ENCODE results near the gene CD28.

DNA sequence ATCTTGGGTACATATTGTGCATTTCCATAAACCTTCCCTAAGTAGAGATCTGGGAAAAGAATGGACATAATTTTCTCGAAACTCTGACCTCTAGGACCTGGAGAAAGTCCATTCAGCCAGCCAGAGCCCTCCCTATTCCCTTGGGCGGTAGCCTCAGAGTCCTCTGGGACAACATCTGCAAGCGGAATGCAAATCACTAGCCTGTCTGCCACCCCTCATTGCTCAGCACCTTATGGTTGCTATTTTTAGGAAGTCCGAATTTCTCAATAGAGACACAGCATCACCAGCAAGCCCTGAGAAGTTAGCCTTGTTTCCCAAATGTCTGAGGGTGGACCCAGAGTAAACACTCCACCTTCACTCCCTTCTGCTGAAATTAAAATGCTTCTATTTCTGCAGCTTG lies 17.6 kb upstream of the CD28 start:
- TF ChIP-seq POLR2A (IDR thresholded peaks at IDR 0.05) = no peak
- TF ChIP-seq, protein P1, sequence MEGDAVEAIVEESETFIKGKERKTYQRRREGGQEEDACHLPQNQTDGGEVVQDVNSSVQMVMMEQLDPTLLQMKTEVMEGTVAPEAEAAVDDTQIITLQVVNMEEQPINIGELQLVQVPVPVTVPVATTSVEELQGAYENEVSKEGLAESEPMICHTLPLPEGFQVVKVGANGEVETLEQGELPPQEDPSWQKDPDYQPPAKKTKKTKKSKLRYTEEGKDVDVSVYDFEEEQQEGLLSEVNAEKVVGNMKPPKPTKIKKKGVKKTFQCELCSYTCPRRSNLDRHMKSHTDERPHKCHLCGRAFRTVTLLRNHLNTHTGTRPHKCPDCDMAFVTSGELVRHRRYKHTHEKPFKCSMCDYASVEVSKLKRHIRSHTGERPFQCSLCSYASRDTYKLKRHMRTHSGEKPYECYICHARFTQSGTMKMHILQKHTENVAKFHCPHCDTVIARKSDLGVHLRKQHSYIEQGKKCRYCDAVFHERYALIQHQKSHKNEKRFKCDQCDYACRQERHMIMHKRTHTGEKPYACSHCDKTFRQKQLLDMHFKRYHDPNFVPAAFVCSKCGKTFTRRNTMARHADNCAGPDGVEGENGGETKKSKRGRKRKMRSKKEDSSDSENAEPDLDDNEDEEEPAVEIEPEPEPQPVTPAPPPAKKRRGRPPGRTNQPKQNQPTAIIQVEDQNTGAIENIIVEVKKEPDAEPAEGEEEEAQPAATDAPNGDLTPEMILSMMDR (IDR thresholded peaks at IDR 0.05) = no peak
